GM19463 (cell line): ENCODE measurements around the gene CCDC91.

ENCODE experiments used
- ATAC-seq: cut with Tn5 transposase; IDR thresholded peaks from one replicate; pipeline ENCODE4 v1.9.1; 2021; ENCODE audit warnings: mild to moderate bottlenecking, moderate library complexity; ENCODE audit not compliant: unreplicated experiment

Gene CCDC91

GRCh38 chr12:28570811-28571210, 380.6 kb downstream of the CCDC91 start:
- no peak for ATAC-seq

- ATAC-seq, result no peak
Observed at GRCh38 chr12:28574746-28575592, 384.7 kb downstream of the CCDC91 start.

DNA sequence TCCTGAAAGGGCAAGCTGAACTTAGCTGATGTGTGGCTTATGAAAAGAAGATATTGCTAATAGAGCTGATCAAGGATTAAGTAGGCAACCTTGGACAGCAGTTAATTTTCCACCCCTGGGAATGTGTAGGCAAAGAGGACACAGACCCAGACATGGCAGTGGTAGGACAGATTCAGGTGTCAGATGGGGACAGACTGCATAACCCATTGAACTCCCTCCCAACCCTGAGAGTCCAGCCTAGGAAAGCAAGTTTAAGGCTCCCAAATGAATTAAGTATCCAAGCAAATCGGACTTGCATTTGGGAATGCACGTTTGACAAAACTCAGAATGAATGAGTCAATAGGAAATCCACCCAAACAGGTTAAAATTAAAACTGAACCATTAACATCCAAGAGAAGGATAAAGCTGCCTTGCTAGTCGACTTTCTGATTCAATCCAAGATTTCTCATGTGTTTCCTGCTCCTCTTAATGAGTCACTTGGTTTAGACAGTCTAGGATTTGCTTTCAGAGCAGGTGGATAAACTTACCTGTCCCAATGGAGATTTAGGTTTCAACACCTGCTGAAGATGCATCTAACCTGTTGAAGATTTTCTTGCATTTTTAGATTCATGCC, 385.4 kb downstream of the CCDC91 start:
- no peak for ATAC-seq

DNA sequence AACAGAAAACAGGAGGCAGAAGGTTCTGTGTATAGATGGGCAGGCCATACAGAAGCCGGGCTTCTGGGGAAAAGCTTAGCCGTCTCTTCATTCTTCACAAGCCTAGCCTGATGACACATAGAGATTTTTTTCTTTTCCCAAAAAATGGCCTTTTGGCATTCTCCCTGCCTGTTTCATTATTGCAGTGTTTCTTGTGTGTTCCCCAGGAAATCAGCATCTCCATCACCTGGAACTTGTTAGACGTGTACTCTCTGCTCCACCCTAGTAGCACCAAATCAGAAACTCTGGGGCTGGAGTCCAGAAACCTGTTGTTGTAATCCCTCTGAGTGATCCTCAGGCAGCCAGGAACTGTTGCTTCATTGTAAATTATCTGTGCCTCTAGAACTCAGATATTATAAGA, 388.1 kb downstream of the CCDC91 start:
- ATAC-seq, result no peak

DNA sequence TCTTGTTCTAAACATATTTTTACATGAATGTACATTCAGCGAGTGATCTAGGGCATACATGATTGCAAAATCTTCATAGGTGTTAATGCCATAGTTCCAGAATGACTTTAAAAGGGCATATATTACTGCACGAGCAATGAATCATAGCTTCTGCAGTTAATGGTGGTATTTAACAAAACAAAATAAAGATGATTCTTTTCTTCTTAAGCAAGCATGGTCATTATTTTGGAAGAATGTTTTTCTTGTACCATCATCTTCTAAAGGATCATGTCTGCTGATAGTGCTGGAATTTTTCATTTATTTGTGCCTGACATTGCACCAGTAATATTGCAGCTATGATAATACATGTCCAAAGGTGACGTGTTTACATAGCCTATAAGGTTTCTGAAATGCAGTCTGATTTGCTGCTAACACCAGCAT, 388.6 kb downstream of the CCDC91 start:
- ATAC-seq, result no peak

- no peak for ATAC-seq
Observed at GRCh38 chr12:28582672-28583376, 392.6 kb downstream of the CCDC91 start.

- no peak for ATAC-seq
Observed at GRCh38 chr12:28583701-28584261, 393.5 kb downstream of the CCDC91 start.

DNA sequence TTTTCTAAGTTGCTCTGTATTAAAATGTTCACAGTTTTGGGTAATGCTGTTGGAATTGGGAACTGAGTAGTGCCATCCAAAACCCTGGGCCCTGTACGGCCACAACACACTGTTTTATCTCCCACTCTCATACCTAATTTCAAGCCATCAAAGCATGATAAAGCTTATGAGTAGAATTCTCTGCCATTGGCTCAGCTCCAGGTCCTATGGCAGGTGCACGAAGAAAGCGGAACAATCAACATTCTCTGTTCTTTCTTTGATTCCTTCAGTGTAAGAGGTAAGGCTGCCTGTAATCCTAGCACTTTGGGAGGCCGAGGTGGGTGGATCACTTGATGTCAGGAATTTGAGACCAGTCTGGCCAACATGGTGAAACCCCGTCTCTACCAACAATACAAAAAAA, 394.9 kb downstream of the CCDC91 start:
- ATAC-seq, result no peak

GRCh38 chr12:28586481-28586880, 396.2 kb downstream of the CCDC91 start:
- ATAC-seq, result no peak

- no peak for ATAC-seq
Observed at GRCh38 chr12:28591831-28592230, 401.6 kb downstream of the CCDC91 start.
